ENCODE measurements around the gene DLGAP4.

- TF ChIP-seq CTCF (IDR thresholded peaks at IDR 0.05) (no peak), POLR2A (IDR thresholded peaks at IDR 0.05) (peak in 2 of 3 donors; percentile 25 to 27)
These were observed 155.7 kb downstream of the DLGAP4 start for GRCh38 chr20:36461600-36462439.

All from body of pancreas (tissue), 4 donors.